ENCODE measurements around the gene SLC39A10. TPM values are rescaled to one million over a fixed set of nuclear protein-coding genes. Genes with fewer than 3 reads are reported as not detected.

The SLC39A10 gene
- total and polyA plus RNA-seq, 12 donors: 6.6 to 83.0 (median 33.0) TPM

DNA sequence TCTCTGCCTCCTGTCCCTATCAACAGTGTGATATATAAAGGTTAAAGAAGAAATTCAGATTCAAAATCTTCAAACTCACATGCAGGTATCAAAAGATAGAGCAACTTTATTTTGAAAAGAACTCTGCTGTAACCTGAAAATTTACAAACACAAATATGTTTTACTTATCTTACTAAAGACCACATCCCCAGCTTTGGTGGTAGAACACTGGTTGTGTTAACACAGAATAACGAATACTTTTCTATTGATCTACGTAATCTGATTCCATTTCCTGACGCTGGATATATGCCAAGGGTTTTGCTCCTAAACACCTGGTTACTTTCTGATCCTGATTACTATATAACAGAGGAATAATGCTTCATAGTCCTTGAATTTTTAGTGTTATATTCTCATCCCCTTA is 23.1 kb upstream of the SLC39A10 start:
- Histone ChIP-seq H3K27ac (no peak overlapping the region), H3K9me3 (replicated peaks in 1 of 3) (no peaks in the 10 kb centered on the region), H3K27me3 (no peaks in the 10 kb centered on the region), H3K36me3 (replicated peaks in 1 of 2) (no peaks in the 10 kb centered on the region), H3K4me1 (replicated peaks in 1 of 2) (no peaks in the 10 kb centered on the region), H3K4me3 (no peak overlapping the region)
- no peak for DNase-seq
- 89 to 92% (median 91%) methylated on average over 3 of the region's 3 CpGs for WGBS, 4 donors
- TF ChIP-seq POLR2A (IDR thresholded peaks at IDR 0.05): no peak
- TF ChIP-seq, protein P1, sequence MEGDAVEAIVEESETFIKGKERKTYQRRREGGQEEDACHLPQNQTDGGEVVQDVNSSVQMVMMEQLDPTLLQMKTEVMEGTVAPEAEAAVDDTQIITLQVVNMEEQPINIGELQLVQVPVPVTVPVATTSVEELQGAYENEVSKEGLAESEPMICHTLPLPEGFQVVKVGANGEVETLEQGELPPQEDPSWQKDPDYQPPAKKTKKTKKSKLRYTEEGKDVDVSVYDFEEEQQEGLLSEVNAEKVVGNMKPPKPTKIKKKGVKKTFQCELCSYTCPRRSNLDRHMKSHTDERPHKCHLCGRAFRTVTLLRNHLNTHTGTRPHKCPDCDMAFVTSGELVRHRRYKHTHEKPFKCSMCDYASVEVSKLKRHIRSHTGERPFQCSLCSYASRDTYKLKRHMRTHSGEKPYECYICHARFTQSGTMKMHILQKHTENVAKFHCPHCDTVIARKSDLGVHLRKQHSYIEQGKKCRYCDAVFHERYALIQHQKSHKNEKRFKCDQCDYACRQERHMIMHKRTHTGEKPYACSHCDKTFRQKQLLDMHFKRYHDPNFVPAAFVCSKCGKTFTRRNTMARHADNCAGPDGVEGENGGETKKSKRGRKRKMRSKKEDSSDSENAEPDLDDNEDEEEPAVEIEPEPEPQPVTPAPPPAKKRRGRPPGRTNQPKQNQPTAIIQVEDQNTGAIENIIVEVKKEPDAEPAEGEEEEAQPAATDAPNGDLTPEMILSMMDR (IDR thresholded peaks at IDR 0.05): no peak
- intact Hi-C loops (cut with DNase I): no loop called here

GRCh38 chr2:195636890-195637289 is 20.1 kb upstream of the SLC39A10 start:
- no peaks in the 10 kb centered on the region for H3K9me3 ChIP-seq (replicated peaks in 1 of 3)
- no peak overlapping the region for H3K4me3 ChIP-seq
- TF ChIP-seq POLR2A (IDR thresholded peaks at IDR 0.05): no peak
- TF ChIP-seq, protein P1 (IDR thresholded peaks at IDR 0.05): no peak
- intact Hi-C loops (cut with DNase I): no loop called here
- no peaks in the 10 kb centered on the region for H3K36me3 ChIP-seq (replicated peaks in 1 of 2)
- no peak overlapping the region for H3K27ac ChIP-seq
- no peaks in the 10 kb centered on the region for H3K4me1 ChIP-seq (replicated peaks in 1 of 2)
- DNase-seq: no peak
- H3K27me3 ChIP-seq: no peaks in the 10 kb centered on the region

DNA sequence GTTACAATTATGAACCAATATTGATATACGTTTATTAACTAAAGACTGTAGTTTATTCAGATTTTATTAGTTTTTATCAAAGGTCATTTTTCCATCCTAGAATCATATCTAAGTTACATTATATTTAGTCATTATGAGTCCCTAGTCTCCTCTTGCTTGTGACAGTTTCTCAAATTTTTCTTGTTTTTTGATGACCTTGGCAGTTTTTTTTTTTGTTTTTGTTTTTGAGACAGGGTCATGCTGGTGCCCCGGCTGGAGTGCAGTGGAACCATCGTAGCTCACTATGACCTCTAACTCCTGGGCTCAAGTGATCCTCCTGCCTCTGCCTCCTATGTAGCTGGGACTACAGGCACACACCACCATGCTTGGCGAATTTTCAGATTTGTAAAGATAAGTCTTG is 18.3 kb upstream of the SLC39A10 start:
- WGBS, 4 donors: 66 to 79% (median 69%) methylated on average over 4 of the region's 4 CpGs
- DNase-seq: no peak
- Histone ChIP-seq H3K36me3 (replicated peaks in 1 of 2) (no peaks in the 10 kb centered on the region), H3K4me1 (replicated peaks in 1 of 2) (no peaks in the 10 kb centered on the region), H3K9me3 (replicated peaks in 1 of 3) (no peaks in the 10 kb centered on the region), H3K27me3 (no peaks in the 10 kb centered on the region), H3K27ac (no peak overlapping the region), H3K4me3 (no peak overlapping the region)
- TF ChIP-seq, protein P1 (IDR thresholded peaks at IDR 0.05): no peak
- TF ChIP-seq POLR2A (IDR thresholded peaks at IDR 0.05): no peak
- intact Hi-C loops (cut with DNase I): no loop called here

DNA sequence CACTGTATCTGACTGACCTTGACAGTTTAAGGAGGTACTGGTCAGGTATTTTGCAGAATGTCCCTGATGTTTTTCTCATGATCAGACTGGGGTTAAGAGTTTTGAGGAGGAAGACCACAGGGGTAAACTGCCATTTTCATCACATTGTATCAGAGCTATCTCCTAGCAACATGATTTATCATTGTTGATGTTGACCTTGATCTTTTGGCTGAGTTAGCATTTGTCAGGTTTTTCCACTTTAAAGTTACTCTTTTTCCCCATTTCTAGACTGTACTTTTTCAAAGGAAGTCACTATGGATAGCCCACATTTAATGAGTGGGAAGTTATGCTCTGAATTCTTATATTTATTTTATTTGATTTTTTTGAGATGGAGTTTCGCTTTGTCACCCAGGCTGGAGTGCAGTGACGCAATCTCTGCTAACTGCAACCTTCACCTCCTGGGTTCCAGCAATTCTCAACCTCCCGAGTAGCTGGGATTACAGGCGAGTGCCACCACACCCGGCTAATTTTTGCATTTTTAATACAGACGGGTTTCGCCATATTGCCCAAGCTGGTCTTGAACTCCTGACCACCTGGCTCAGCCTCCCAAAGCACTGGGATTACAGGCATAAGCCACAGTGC is 17.7 kb upstream of the SLC39A10 start:
- intact Hi-C loops (cut with DNase I): no loop called here

More for the DNA sequence above, 17.7 kb upstream of the SLC39A10 start:
- DNase-seq: no peak
- Histone ChIP-seq H3K36me3 (replicated peaks in 1 of 2) (no peaks in the 10 kb centered on the region), H3K27me3 (no peaks in the 10 kb centered on the region), H3K9me3 (replicated peaks in 1 of 3) (no peaks in the 10 kb centered on the region), H3K4me1 (replicated peaks in 1 of 2) (no peaks in the 10 kb centered on the region), H3K4me3 (no peak overlapping the region), H3K27ac (no peak overlapping the region)
- 80 to 86% (median 84%) methylated on average over 7 of the region's 7 CpGs for WGBS, 4 donors
- TF ChIP-seq, protein P1 (IDR thresholded peaks at IDR 0.05): no peak
- TF ChIP-seq POLR2A (IDR thresholded peaks at IDR 0.05): no peak
